GM10847 (cell line): ENCODE measurements around the gene KEAP1.

ENCODE experiments used
- POLR2A ChIP-seq: IDR thresholded peaks from 2 replicates; pipeline ENCODE4 v1.6.1; 2011; ENCODE audit not compliant: insufficient read length; ENCODE audit errors: extremely low read depth

Gene KEAP1

GRCh38 chr19:10503002-10503789 is at the start of gene KEAP1:
TSS of gene KEAP1 (minus strand) at chr19:10503356. CDS start at chr19:10500033, 3,323 bp downstream.
- no peak for TF ChIP-seq POLR2A

GRCh38 chr19:10552510-10553053 is 49.4 kb upstream of the KEAP1 start:
- TF ChIP-seq POLR2A: peak; percentile 8

- TF ChIP-seq POLR2A: no peak
Measured at GRCh38 chr19:10551698-10552301, 48.6 kb upstream of the KEAP1 start.

GRCh38 chr19:10550336-10550735 is 47.2 kb upstream of the KEAP1 start:
- TF ChIP-seq POLR2A: no peak

GRCh38 chr19:10549733-10550132 is 46.6 kb upstream of the KEAP1 start:
- TF ChIP-seq POLR2A: no peak

GRCh38 chr19:10548746-10549276 is 45.7 kb upstream of the KEAP1 start:
- TF ChIP-seq POLR2A: no peak

- TF ChIP-seq POLR2A: no peak
Measured at GRCh38 chr19:10546817-10547216, 43.7 kb upstream of the KEAP1 start.

- TF ChIP-seq POLR2A: no peak
Measured at GRCh38 chr19:10544753-10545251, 41.6 kb upstream of the KEAP1 start.

- no peak for TF ChIP-seq POLR2A
Measured at GRCh38 chr19:10544242-10544752, 41.1 kb upstream of the KEAP1 start.

GRCh38 chr19:10543420-10544241 is 40.5 kb upstream of the KEAP1 start, which contains the start of gene ATG4D:
TSS of gene ATG4D (plus strand) at chr19:10543904. CDS start at chr19:10544091, 187 bp downstream.
- TF ChIP-seq POLR2A: peak; percentile 84

GRCh38 chr19:10543059-10543419 is 39.9 kb upstream of the KEAP1 start:
- TF ChIP-seq POLR2A: no peak

GRCh38 chr19:10538204-10538983 is 35.2 kb upstream of the KEAP1 start:
- TF ChIP-seq POLR2A: no peak

GRCh38 chr19:10537668-10538067 is 34.5 kb upstream of the KEAP1 start:
- TF ChIP-seq POLR2A: no peak

GRCh38 chr19:10535613-10536012 is 32.5 kb upstream of the KEAP1 start:
- no peak for TF ChIP-seq POLR2A
